ENCODE measurements around the gene S100B. TPM values are rescaled to one million over a fixed set of nuclear protein-coding genes. Genes with fewer than 3 reads are reported as not detected.

The S100B gene
- total RNA-seq, 4 donors from 2014 or later = 260 to 1,153 (median 828) TPM

GRCh38 chr21:46624050-46624449, 19.2 kb upstream of the S100B start:
- H3K27me3 ChIP-seq = no peaks in the 10 kb centered on the region
- WGBS, 2 donors = 53 to 59% methylated on average over 16 of the region's 16 CpGs
- H3K36me3 ChIP-seq = no peaks in the 10 kb centered on the region
- peak overlapping the region; percentile 60 to 94 (median 78) for H3K27ac ChIP-seq
- H3K9me3 ChIP-seq = peaks cover 0 to 14% (median 2%) of the 10 kb centered on the region in 4 donors
- TF ChIP-seq EP300 (IDR thresholded peaks at IDR 0.05) = peak in 1 of 2 donors; percentile 18
- TF ChIP-seq, protein P1, sequence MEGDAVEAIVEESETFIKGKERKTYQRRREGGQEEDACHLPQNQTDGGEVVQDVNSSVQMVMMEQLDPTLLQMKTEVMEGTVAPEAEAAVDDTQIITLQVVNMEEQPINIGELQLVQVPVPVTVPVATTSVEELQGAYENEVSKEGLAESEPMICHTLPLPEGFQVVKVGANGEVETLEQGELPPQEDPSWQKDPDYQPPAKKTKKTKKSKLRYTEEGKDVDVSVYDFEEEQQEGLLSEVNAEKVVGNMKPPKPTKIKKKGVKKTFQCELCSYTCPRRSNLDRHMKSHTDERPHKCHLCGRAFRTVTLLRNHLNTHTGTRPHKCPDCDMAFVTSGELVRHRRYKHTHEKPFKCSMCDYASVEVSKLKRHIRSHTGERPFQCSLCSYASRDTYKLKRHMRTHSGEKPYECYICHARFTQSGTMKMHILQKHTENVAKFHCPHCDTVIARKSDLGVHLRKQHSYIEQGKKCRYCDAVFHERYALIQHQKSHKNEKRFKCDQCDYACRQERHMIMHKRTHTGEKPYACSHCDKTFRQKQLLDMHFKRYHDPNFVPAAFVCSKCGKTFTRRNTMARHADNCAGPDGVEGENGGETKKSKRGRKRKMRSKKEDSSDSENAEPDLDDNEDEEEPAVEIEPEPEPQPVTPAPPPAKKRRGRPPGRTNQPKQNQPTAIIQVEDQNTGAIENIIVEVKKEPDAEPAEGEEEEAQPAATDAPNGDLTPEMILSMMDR (IDR thresholded peaks at IDR 0.05) = no peak
- DNase-seq (ENCODE audit: low spot score in 2 of 2) = no peak
- no peak overlapping the region for H3K4me3 ChIP-seq
- peaks cover 0 to 51% (median 23%) of the 10 kb centered on the region in 4 donors for H3K4me1 ChIP-seq

DNA sequence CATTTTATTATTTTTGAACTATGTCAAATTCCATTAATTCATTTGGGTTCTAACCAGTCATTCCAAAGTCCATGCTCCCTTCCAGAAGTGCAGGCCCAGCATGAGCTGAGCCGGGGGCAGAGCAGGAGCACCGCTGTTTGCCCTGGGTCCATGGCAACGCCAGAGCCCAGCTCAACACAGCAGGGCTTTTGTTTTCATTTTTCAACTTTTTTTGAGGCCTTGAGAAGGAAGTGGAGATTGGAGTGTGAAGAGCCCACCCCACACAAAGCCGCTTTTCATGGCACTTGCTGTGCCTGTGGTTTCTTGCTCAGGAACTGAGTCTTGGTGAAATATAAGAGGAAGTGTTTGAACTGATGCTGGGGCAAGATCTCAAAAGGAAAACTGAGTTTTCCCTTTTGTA, 17.3 kb upstream of the S100B start:
- Histone ChIP-seq H3K9me3 (peaks cover 0 to 14% (median 2%) of the 10 kb centered on the region in 4 donors), H3K27ac (peak overlapping the region; percentile 60 to 94 (median 78)), H3K4me1 (peaks cover 0 to 59% (median 25%) of the 10 kb centered on the region in 4 donors), H3K36me3 (no peaks in the 10 kb centered on the region), H3K27me3 (no peaks in the 10 kb centered on the region), H3K4me3 (no peak overlapping the region)
- 29 to 40% methylated on average over 4 of the region's 4 CpGs for WGBS, 2 donors
- peak in 1 of 2 donors; percentile 32 for TF ChIP-seq POLR2A (IDR thresholded peaks at IDR 0.05)
- TF ChIP-seq EP300 (IDR thresholded peaks at IDR 0.05) = peak; percentile 44 to 88
- TF ChIP-seq, protein P1 (IDR thresholded peaks at IDR 0.05) = no peak
- DNase-seq (ENCODE audit: low spot score in 2 of 2) = no peak

- no peak for DNase-seq (ENCODE audit: low spot score in 2 of 2)
- TF ChIP-seq POLR2A (IDR thresholded peaks at IDR 0.05) = no peak
- TF ChIP-seq, protein P1 (IDR thresholded peaks at IDR 0.05) = no peak
- TF ChIP-seq EP300 (IDR thresholded peaks at IDR 0.05) = peak; percentile 51 to 82
- no peaks in the 10 kb centered on the region for H3K27me3 ChIP-seq
- H3K27ac ChIP-seq = peak overlapping the region; percentile 33 to 94 (median 61)
- H3K4me1 ChIP-seq = peaks cover 0 to 59% (median 25%) of the 10 kb centered on the region in 4 donors
- no peaks in the 10 kb centered on the region for H3K36me3 ChIP-seq
- H3K9me3 ChIP-seq = peaks cover 0 to 13% (median 2%) of the 10 kb centered on the region in 4 donors
- H3K4me3 ChIP-seq = no peak overlapping the region
- 44 to 60% methylated on average over 9 of the region's 9 CpGs for WGBS, 2 donors
Observed at GRCh38 chr21:46621457-46622182, 16.7 kb upstream of the S100B start.

DNA sequence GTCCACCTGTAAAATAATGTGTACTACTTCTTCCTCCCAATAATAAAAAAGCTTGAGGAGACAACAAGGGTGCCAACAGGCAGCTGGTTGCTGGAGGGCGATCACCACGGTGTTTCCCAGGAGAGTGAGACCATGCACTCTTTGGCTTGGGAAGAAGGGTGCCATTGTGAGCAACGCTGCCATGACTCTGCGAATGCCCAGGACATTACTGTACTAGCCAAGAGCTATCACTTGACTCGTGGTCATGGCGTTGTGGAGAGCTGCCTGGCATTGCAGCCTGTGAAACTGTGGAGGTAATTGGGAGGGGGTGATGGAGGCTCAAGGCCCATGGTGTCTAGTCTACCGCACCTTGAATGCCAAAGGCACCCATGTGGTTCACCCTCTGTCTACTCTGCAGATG, 16.0 kb upstream of the S100B start:
- 53 to 55% methylated on average over 7 of the region's 7 CpGs for WGBS, 2 donors
- peaks cover 0 to 59% (median 25%) of the 10 kb centered on the region in 4 donors for H3K4me1 ChIP-seq
- H3K36me3 ChIP-seq = no peaks in the 10 kb centered on the region
- peak overlapping the region; percentile 33 to 94 (median 61) for H3K27ac ChIP-seq
- H3K27me3 ChIP-seq = no peaks in the 10 kb centered on the region
- DNase-seq (ENCODE audit: low spot score in 2 of 2) = no peak
- TF ChIP-seq POLR2A (IDR thresholded peaks at IDR 0.05) (no peak), EP300 (IDR thresholded peaks at IDR 0.05) (no peak)
- TF ChIP-seq, protein P1 (IDR thresholded peaks at IDR 0.05) = no peak
- H3K9me3 ChIP-seq = peaks cover 0 to 5% (median under 1%) of the 10 kb centered on the region in 4 donors
- no peak overlapping the region for H3K4me3 ChIP-seq

DNA sequence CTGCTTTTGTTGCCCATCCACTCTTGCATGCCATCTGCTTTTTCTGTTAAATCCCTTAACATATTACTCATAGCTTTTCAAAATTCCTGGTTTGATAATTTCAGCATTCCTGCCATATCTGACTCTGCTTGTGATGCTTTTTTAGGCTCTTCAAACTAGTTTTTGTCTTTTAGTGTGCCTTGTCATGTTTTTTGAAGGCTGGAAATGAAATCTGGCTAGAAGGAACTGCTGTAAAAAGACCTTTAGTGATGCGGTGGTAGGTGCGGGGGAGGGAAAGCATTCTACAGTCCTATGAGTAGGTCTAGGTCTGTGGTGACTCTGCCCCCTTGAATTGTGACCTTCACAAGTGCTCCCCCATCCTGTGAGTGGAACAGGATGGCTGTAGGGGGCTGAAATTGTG, 15.0 kb upstream of the S100B start:
- peak overlapping the region; percentile 33 to 94 (median 68) for H3K27ac ChIP-seq
- H3K36me3 ChIP-seq = no peaks in the 10 kb centered on the region
- WGBS, 2 donors = 63 to 74% methylated on average over 2 of the region's 2 CpGs
- H3K9me3 ChIP-seq = no peaks in the 10 kb centered on the region
- H3K4me1 ChIP-seq = peaks cover 0 to 58% (median 25%) of the 10 kb centered on the region in 4 donors
- H3K27me3 ChIP-seq = no peaks in the 10 kb centered on the region
- H3K4me3 ChIP-seq = no peak overlapping the region
- DNase-seq (ENCODE audit: low spot score in 2 of 2) = no peak
- TF ChIP-seq POLR2A (IDR thresholded peaks at IDR 0.05) (no peak), EP300 (IDR thresholded peaks at IDR 0.05) (no peak)
- TF ChIP-seq, protein P1 (IDR thresholded peaks at IDR 0.05) = no peak

Data from tibial nerve (tissue), 4 donors.